HepG2 (cell line): ENCODE measurements around the gene ZNF829. TPM values are rescaled to one million over a fixed set of nuclear protein-coding genes. Genes with fewer than 3 reads are reported as not detected.

Experiments used
- AHDC1 ChIP-seq: sonication (generic); formaldehyde crosslinking; IDR thresholded peaks from 2 replicates; pipeline ENCODE4 v1.5.1; 2020; ENCODE audit warnings: mild to moderate bottlenecking, missing genetic modification reagents, borderline replicate concordance
- MAZ ChIP-seq, 2 experiments: sonication (generic) in 1 of 2; formaldehyde crosslinking in 1 of 2; IDR thresholded peaks; 2 replicates each; pipeline versions ENCODE4 v1.5.0 to v1.6.1; 2012 to 2020; ENCODE audit warnings: low read depth in 2 of 2, mild to moderate bottlenecking in 2 of 2, borderline replicate concordance in 1 of 2, improper control_type of control experiment in 1 of 2, low read length in 1 of 2, missing genetic modification reagents in 1 of 2, moderate library complexity in 1 of 2
- NONO ChIP-seq, 2 experiments: fragments of 450-650 bp in 1 of 2; sonication (generic) in 1 of 2; formaldehyde crosslinking in 1 of 2; IDR thresholded peaks in 1 of 2; conservative IDR thresholded peaks in 1 of 2; 2 replicates each; pipeline versions ENCODE4 v1.6.1 to v1.8.0; 2017 to 2022; ENCODE audit warnings: mild to moderate bottlenecking in 1 of 2, missing genetic modification reagents in 1 of 2, moderate library complexity in 1 of 2
- RARA ChIP-seq: IDR thresholded peaks from 2 replicates; pipeline ENCODE4 v1.6.1; 2016; ENCODE audit warnings: missing genetic modification reagents, missing compliant biosample characterization
- RFXAP ChIP-seq: sonication (generic); formaldehyde crosslinking; IDR thresholded peaks from 2 replicates; pipeline ENCODE4 v1.4.0; 2020; ENCODE audit warnings: missing genetic modification reagents, borderline replicate concordance
- THAP9 ChIP-seq: sonication (generic); formaldehyde crosslinking; IDR thresholded peaks from 2 replicates; pipeline ENCODE4; 2020; ENCODE audit warnings: missing genetic modification reagents, mild to moderate bottlenecking, borderline replicate concordance
- TMF1 ChIP-seq: sonication (generic); formaldehyde crosslinking; IDR thresholded peaks from 2 replicates; pipeline ENCODE4 v1.8.1; 2022; ENCODE audit warnings: low read depth, missing genetic modification reagents
- ZNF816 ChIP-seq: sonication (generic); formaldehyde crosslinking; IDR thresholded peaks from 2 replicates; pipeline ENCODE4 v1.8.0; 2022; ENCODE audit warnings: missing genetic modification reagents, mild to moderate bottlenecking, borderline replicate concordance
- polyA plus RNA-seq, 8 experiments: library from polyadenylated mRNA; depleted of rRNA in 3 of 8; stranded (reverse) in 7 of 8; unstranded in 1 of 8; fragments of >200 nt; fragmentation: Illumina TruSeq in 4 of 8; extraction: Trizol in 4 of 8; gene quantifications; 2 replicates each; pipeline versions ENCODE4 v1.2.1 to v1.2.3, GENCODE V29; 2011 to 2016; ENCODE audit warnings: low read depth in 4 of 8, missing spikeins in 1 of 8, mixed read lengths in 1 of 8; ENCODE audit not compliant: insufficient read depth in 1 of 8
- total RNA-seq, 5 experiments: library from RNA; depleted of rRNA; stranded (reverse); fragments of >200 nt; fragmentation: Illumina TruSeq; extraction: Trizol; gene quantifications; 2 replicates each; pipeline ENCODE4 v1.2.3, GENCODE V29; 2016; ENCODE audit warnings: low read depth in 1 of 5
- TF ChIP-seq, protein P1 (sequence below): sonication (generic); formaldehyde crosslinking; IDR thresholded peaks from 2 replicates; pipeline ENCODE4 v1.5.1; 2020; ENCODE audit warnings: missing genetic modification reagents, mild to moderate bottlenecking, borderline replicate concordance
- TF ChIP-seq, protein P2 (sequence below): sonication (generic); formaldehyde crosslinking; IDR thresholded peaks from 2 replicates; pipeline ENCODE4 v1.8.1; 2023; ENCODE audit warnings: missing genetic modification reagents, inconsistent platforms, borderline replicate concordance
- TF ChIP-seq, protein P3 (sequence below): fragments of 450-650 bp; IDR thresholded peaks from 2 replicates; pipeline ENCODE4 v1.6.1; 2016

The ZNF829 gene
- total and polyA plus RNA-seq, 2 of the 13 experiments (the other 11 are each of a cell fraction or from before 2014, with no cell fraction given): 0.15 to 0.86 TPM

DNA sequence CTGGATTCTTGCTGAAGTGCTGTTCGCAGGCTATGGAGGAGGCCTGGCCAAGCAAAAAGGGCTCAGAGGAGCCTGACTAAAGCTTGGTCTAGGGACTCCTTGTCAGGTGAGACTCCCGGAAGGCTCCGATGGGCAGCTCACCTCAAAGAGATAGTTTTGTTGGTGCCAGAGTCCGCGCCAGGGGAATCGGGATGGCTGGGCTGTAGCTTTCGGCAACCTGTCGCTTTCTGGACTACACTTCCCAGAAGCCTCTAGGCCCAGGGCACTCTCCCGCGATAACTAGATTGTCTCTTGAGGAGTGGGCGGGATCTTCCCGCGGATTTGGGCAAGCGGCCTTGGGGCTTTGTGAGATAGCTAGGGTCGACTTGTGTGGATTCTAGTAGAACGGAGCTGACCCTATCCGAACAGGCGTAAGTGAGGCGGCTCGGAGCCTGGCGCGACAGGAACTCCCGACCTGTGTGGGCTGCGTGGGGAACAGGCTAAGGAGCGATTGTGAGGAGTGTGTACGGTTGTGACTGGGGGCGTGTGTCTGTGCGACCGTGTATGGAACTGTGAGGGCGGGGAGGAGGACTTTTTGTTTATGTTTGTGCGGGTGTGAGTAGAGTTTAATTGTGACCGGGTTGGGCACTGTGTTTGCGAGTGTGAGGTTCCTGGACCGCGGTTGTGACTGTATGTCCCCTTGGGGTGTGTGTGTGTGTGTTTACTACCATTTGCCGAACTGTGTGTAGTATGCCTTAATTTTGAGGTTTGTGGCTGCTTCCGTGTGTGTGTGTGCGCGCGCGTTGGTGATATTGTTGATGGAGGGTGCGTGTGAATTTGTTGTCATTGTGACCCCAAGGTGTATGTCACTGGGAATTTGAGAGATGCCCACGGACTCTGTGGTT lies 65.3 kb downstream of the ZNF829 start, which contains the start of gene ZNF345 (continued):
- TF ChIP-seq, protein P1, sequence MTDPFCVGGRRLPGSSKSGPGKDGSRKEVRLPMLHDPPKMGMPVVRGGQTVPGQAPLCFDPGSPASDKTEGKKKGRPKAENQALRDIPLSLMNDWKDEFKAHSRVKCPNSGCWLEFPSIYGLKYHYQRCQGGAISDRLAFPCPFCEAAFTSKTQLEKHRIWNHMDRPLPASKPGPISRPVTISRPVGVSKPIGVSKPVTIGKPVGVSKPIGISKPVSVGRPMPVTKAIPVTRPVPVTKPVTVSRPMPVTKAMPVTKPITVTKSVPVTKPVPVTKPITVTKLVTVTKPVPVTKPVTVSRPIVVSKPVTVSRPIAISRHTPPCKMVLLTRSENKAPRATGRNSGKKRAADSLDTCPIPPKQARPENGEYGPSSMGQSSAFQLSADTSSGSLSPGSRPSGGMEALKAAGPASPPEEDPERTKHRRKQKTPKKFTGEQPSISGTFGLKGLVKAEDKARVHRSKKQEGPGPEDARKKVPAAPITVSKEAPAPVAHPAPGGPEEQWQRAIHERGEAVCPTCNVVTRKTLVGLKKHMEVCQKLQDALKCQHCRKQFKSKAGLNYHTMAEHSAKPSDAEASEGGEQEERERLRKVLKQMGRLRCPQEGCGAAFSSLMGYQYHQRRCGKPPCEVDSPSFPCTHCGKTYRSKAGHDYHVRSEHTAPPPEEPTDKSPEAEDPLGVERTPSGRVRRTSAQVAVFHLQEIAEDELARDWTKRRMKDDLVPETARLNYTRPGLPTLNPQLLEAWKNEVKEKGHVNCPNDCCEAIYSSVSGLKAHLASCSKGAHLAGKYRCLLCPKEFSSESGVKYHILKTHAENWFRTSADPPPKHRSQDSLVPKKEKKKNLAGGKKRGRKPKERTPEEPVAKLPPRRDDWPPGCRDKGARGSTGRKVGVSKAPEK: no peak
- TF ChIP-seq THAP9 (no peak), RARA (CRISPR knock-in tag) (no peak), ZNF816 (CRISPR knock-in tag) (no peak), AHDC1 (CRISPR knock-in tag) (no peak), NONO (IDR thresholded peaks at IDR 0.05) (no peak), NONO (CRISPR knock-in tag; conservative IDR thresholded peaks at IDR 0.05) (no peak), MAZ (IDR thresholded peaks at IDR 0.05; ENCODE audit: borderline replicate concordance, low read depth, low read length) (no peak; the same call in 1 of the 2 replicates), MAZ (CRISPR knock-in tag; IDR thresholded peaks at IDR 0.05; ENCODE audit: low read depth) (peak; percentile 27), RFXAP (CRISPR knock-in tag) (peak; percentile 27; the same call in 1 of the 2 replicates), TMF1 (CRISPR knock-in tag) (no peak)
- TF ChIP-seq, protein P2, sequence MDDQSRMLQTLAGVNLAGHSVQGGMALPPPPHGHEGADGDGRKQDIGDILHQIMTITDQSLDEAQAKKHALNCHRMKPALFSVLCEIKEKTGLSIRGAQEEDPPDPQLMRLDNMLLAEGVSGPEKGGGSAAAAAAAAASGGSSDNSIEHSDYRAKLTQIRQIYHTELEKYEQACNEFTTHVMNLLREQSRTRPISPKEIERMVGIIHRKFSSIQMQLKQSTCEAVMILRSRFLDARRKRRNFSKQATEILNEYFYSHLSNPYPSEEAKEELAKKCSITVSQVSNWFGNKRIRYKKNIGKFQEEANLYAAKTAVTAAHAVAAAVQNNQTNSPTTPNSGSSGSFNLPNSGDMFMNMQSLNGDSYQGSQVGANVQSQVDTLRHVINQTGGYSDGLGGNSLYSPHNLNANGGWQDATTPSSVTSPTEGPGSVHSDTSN (CRISPR knock-in tag): no peak
- TF ChIP-seq, protein P3, sequence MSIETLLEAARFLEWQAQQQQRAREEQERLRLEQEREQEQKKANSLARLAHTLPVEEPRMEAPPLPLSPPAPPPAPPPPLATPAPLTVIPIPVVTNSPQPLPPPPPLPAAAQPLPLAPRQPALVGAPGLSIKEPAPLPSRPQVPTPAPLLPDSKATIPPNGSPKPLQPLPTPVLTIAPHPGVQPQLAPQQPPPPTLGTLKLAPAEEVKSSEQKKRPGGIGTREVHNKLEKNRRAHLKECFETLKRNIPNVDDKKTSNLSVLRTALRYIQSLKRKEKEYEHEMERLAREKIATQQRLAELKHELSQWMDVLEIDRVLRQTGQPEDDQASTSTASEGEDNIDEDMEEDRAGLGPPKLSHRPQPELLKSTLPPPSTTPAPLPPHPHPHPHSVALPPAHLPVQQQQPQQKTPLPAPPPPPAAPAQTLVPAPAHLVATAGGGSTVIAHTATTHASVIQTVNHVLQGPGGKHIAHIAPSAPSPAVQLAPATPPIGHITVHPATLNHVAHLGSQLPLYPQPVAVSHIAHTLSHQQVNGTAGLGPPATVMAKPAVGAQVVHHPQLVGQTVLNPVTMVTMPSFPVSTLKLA: no peak
